WERI-Rb-1 (cell line): ENCODE measurements around the gene UBE2U.

ENCODE experiments used
- DNase-seq: peaks from one replicate; pipeline ENCODE4 v3.0.0-alpha.2; 2020
- H3K27ac ChIP-seq: fragments of 250-450 bp; sonication (Bioruptor Pico); 2 replicates; pipeline ENCODE4 v1.5.1; 2020; ENCODE audit warnings: mild to moderate bottlenecking, moderate library complexity
- H3K27me3 ChIP-seq: fragments of 250-450 bp; sonication (Bioruptor Pico); 2 replicates; pipeline ENCODE4 v1.5.1; 2021; ENCODE audit warnings: mild to moderate bottlenecking, low read depth, moderate library complexity; ENCODE audit not compliant: insufficient read depth, severe bottlenecking
- H3K36me3 ChIP-seq: fragments of 250-450 bp; sonication (Bioruptor Pico); 2 replicates; pipeline ENCODE4 v1.5.1; 2020; ENCODE audit warnings: mild to moderate bottlenecking, moderate library complexity
- H3K4me3 ChIP-seq: 2 replicates; pipeline ENCODE4 v1.5.1; 2011; ENCODE audit warnings: low read depth, mild to moderate bottlenecking, control low read depth, low read length
- H3K9me3 ChIP-seq: fragments of 250-450 bp; sonication (Bioruptor Pico); 2 replicates; pipeline ENCODE4 v1.5.1; 2021; ENCODE audit warnings: mild to moderate bottlenecking, moderate library complexity; ENCODE audit not compliant: severe bottlenecking
- TF ChIP-seq, protein P1 (sequence below): IDR thresholded peaks from 2 replicates; pipeline ENCODE4 v1.5.1; 2011; ENCODE audit warnings: low read depth, mild to moderate bottlenecking, control low read depth, inconsistent platforms, low read length

UBE2U gene

DNA sequence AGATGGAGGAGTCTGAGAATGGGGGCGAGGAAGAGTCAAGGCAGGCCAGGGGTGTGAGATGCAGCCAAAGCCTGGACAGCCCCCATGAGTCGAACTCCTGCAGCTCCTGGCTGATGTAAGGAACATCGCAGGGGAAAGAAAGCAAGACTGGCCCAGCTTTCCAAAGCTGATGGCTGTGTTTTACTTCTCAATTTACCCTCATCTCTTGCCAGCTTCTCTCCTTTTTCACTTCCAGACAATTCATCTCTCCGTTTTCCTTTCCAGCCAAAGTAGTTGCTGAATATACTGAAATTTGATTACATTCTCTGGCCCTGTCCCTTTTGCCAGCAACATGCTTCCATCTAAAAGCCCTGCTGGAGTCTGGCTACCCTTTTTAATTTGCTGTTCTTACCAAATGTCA is 40.0 kb upstream of the UBE2U start:
- no peak overlapping the region for H3K4me3 ChIP-seq
- no peak for DNase-seq
- TF ChIP-seq, protein P1, sequence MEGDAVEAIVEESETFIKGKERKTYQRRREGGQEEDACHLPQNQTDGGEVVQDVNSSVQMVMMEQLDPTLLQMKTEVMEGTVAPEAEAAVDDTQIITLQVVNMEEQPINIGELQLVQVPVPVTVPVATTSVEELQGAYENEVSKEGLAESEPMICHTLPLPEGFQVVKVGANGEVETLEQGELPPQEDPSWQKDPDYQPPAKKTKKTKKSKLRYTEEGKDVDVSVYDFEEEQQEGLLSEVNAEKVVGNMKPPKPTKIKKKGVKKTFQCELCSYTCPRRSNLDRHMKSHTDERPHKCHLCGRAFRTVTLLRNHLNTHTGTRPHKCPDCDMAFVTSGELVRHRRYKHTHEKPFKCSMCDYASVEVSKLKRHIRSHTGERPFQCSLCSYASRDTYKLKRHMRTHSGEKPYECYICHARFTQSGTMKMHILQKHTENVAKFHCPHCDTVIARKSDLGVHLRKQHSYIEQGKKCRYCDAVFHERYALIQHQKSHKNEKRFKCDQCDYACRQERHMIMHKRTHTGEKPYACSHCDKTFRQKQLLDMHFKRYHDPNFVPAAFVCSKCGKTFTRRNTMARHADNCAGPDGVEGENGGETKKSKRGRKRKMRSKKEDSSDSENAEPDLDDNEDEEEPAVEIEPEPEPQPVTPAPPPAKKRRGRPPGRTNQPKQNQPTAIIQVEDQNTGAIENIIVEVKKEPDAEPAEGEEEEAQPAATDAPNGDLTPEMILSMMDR = no peak
- H3K27ac ChIP-seq = no peak overlapping the region
- no peaks in the 10 kb centered on the region for H3K27me3 ChIP-seq
- H3K9me3 ChIP-seq = no peaks in the 10 kb centered on the region
- H3K36me3 ChIP-seq = no peaks in the 10 kb centered on the region

DNA sequence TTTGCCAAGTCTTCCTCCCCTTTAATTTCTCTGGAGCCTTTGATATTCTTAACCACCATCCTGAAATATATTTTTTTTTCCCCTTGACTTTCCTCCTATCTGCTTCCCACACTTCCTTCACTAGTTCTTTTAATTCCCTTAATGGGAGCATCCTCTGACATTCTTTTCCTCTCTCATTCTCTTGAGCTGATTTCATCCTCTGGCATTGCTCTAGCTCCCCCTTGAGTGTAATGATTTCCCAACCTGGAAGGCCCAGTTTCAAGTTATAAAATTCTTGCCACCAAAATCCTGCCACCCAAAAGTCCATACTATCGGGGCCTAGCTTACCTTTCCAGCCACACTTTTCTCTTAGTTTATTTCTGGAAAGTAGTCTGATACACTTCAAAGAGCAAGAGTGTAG is 39.5 kb upstream of the UBE2U start:
- no peaks in the 10 kb centered on the region for H3K9me3 ChIP-seq
- no peak for DNase-seq
- TF ChIP-seq, protein P1 = peak; percentile 41; the same call in 1 of the 2 replicates
- no peak overlapping the region for H3K4me3 ChIP-seq
- no peak overlapping the region for H3K27ac ChIP-seq
- no peaks in the 10 kb centered on the region for H3K27me3 ChIP-seq
- H3K36me3 ChIP-seq = no peaks in the 10 kb centered on the region

DNA sequence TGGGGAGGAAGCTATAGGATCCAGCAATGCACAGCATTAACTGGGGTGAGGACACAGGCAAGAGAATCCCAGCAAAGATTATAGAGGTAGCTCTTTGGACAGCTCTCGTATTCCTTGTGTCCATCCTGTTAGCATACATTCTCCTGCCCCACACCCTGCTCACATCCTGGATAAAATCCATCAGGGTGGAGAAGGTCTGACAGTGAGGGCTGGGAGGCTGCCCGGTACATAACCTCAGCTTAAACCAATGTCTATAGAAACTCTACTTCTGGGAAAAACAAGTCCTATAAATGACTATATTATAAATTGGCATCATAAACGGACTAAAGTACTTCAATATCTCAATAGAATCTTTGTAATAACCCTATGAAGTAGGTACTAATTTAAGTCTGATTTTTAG is 36.8 kb upstream of the UBE2U start:
- no peaks in the 10 kb centered on the region for H3K36me3 ChIP-seq
- H3K9me3 ChIP-seq = no peaks in the 10 kb centered on the region
- DNase-seq = no peak
- no peaks in the 10 kb centered on the region for H3K27me3 ChIP-seq
- H3K4me3 ChIP-seq = no peak overlapping the region
- no peak overlapping the region for H3K27ac ChIP-seq
- TF ChIP-seq, protein P1 = no peak

DNA sequence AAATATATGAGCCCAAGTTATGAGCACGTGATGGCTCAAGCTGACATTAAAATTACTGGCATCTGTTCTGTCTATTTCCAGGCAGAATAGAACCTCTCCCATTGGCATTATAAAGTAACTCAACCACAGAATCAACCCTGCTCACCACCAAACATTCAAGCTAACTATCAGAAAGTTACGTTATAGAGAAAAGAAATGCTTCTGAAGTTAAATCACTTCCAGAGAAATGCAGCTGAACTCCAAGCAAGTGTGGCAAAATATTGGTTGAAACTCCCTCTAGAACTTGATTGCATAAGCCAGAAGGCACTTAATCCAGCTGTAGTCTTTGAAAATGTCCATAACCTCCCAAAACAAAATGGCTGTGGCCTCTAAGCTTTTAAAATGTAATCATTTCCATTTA is 36.2 kb upstream of the UBE2U start:
- H3K4me3 ChIP-seq = no peak overlapping the region
- no peaks in the 10 kb centered on the region for H3K36me3 ChIP-seq
- H3K27ac ChIP-seq = no peak overlapping the region
- H3K27me3 ChIP-seq = no peaks in the 10 kb centered on the region
- H3K9me3 ChIP-seq = no peaks in the 10 kb centered on the region
- no peak for DNase-seq
- TF ChIP-seq, protein P1 = no peak

DNA sequence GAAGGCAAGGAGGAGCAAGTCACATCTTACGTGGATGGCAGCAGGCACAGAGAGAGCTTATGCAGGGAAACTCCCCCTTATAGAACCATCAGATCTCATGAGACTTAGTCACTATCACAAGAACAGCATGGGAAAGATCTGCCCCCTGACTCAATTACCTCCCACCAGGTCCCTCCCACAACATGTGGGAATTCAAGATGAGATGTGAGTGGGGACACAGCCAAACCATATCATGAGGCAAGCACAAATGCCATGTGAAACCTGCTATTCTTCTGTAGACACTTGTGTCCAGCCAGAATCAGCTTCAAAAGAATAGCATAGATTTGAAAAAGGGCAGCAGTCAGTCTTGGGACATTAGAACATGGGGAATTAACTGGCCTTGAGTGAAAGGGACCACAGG is 32.2 kb upstream of the UBE2U start:
- Histone ChIP-seq H3K27ac (no peak overlapping the region), H3K4me3 (no peak overlapping the region), H3K27me3 (no peaks in the 10 kb centered on the region), H3K9me3 (no peaks in the 10 kb centered on the region), H3K36me3 (no peaks in the 10 kb centered on the region)
- TF ChIP-seq, protein P1 = no peak
- no peak for DNase-seq

DNA sequence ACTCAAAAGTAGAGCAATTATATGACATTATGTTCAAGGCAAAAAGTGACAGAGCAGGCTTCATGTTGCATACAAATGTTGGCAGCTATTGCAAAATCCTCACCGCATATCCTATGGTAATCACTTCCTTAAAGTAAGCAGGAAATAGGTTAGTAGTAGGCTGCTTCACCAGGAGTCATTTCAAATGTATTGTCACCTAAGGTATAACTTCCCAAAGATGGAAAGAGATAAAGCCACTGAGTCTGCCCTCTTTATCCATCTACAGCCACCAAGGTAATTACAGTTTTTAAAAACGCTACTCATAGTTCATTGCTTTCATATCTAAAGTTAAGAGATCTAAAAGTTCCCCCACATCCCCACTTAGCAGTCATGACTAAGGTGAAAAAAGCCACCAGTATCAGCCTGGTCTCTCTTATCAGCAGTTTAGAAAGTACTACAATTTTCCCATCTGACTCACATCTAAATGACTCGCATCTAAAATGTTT is 31.6 kb upstream of the UBE2U start:
- H3K27ac ChIP-seq = no peak overlapping the region
- no peaks in the 10 kb centered on the region for H3K9me3 ChIP-seq
- no peaks in the 10 kb centered on the region for H3K36me3 ChIP-seq
- no peaks in the 10 kb centered on the region for H3K27me3 ChIP-seq
- TF ChIP-seq, protein P1 = no peak
- no peak overlapping the region for H3K4me3 ChIP-seq
- DNase-seq = no peak
